HEK293T (cell line): ENCODE data around the gene GTF2H2.
"Not testable (repeated sequence)": the region's sequence is repeated elsewhere in the genome, so short reads cannot be mapped to it uniquely, and the experiment has no call there.

Source experiments
- FOXA1 ChIP-seq: fragments of 450-650 bp; IDR thresholded peaks from 2 replicates; pipeline ENCODE4 v1.6.1; 2016; ENCODE audit warnings: mild to moderate bottlenecking
- LEF1 ChIP-seq: fragments of 450-650 bp; IDR thresholded peaks from 2 replicates; pipeline ENCODE4 v1.6.1; 2017; ENCODE audit warnings: mild to moderate bottlenecking, borderline replicate concordance
- PKNOX1 ChIP-seq: fragments of 450-650 bp; IDR thresholded peaks from 2 replicates; pipeline ENCODE4 v1.6.1; 2016
- TARDBP ChIP-seq: fragments of 450-650 bp; IDR thresholded peaks from 2 replicates; pipeline ENCODE4 v1.6.1; 2016

DNA sequence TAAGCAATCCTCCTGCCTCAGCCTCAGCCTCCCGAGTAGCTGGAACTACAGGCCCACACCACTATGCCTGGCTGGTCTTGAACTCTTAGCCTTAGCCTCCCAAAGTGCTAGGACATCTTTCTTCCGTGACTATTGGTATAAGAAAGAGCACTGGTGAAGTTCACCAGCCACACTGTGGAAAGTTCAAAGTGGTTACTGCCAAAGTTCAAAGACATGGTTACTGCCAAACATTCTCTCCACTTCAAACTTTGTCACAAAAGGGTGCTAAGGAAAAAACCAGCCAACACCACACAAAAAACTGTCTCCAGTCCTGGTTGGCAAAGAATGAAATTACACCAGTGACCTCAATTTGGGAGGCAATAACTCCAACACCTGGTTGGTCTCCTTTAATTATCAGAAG is 14.9 kb upstream of the GTF2H2 start:
- not testable (repeated sequence) for TF ChIP-seq FOXA1, PKNOX1, TARDBP, LEF1
